Measurements from ENCODE around the gene RELL1. TPM values are rescaled to one million over a fixed set of nuclear protein-coding genes. Genes with fewer than 3 reads are reported as not detected.

The RELL1 gene
- total RNA-seq, 2 experiments from 2014 or later = 20.1 to 23.2 TPM

GRCh38 chr4:37644962-37645361 is 41.2 kb downstream of the RELL1 start:
- POLR2A ChIA-PET = no interaction called here
- CTCF ChIA-PET = no interaction called here

GRCh38 chr4:37641886-37642849 is 44.0 kb downstream of the RELL1 start:
- CTCF ChIA-PET = no interaction called here
- POLR2A ChIA-PET = no interaction called here

GRCh38 chr4:37641352-37641751 is 44.8 kb downstream of the RELL1 start:
- POLR2A ChIA-PET = no interaction called here
- CTCF ChIA-PET = no interaction called here

- ChIA-PET POLR2A (no interaction called here), CTCF (no interaction called here)
Measured at GRCh38 chr4:37639551-37640285, 46.5 kb downstream of the RELL1 start.

- POLR2A ChIA-PET = no interaction called here
- CTCF ChIA-PET = interaction anchor here (1.5 kb wide), 1 partner anchor 32 kb away, joined by 3 read pairs; no protein-coding TSS in a partner anchor
Measured at GRCh38 chr4:37635155-37635554, 51.0 kb downstream of the RELL1 start.

- ChIA-PET POLR2A (no interaction called here), CTCF (no interaction called here)
Measured at GRCh38 chr4:37634180-37634579, 52.0 kb downstream of the RELL1 start.

DNA sequence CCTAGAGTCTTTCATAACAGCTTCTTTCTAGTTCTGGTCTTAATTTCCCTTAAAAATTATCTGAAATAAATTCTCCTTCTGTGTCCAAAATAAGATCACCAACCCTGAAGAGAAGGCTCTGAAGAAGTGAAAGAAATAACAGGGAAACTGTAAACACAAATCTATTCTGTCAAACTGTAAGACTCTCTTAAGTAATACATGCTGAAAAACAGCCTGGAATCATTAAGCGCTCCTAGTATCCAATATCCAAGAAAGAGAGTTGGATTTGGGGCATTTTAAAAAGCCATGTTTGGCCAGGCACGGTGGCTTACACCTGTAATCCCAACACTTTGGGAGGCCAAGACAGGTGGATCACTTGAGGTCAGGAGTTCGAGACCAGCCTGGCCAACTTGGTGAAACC is 53.3 kb downstream of the RELL1 start:
- CTCF ChIA-PET = no interaction called here
- POLR2A ChIA-PET = no interaction called here

DNA sequence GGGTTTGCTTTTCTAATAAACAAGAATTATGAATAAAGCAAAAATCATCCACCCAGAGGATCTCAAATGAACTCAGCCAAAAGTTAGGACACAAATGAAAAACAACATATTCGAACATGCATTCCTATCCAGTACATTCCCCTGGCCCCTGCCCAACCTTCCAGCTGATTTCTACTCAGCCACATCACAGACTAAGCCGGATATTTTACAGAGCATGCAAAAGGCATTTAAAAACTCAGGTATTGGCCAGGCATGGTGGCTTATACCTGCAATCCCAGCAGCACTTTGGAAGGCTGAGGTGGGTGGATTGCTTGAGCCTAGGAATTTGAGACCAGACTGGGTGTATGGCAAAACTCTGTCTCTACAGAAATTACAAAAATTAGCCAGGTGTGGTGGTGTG is 54.6 kb downstream of the RELL1 start:
- POLR2A ChIA-PET = no interaction called here
- CTCF ChIA-PET = no interaction called here

- POLR2A ChIA-PET = no interaction called here
- CTCF ChIA-PET = no interaction called here
Measured at GRCh38 chr4:37629713-37630112, 56.5 kb downstream of the RELL1 start.

- CTCF ChIA-PET = no interaction called here
- POLR2A ChIA-PET = no interaction called here
Measured at GRCh38 chr4:37628977-37629609, 57.1 kb downstream of the RELL1 start.

DNA sequence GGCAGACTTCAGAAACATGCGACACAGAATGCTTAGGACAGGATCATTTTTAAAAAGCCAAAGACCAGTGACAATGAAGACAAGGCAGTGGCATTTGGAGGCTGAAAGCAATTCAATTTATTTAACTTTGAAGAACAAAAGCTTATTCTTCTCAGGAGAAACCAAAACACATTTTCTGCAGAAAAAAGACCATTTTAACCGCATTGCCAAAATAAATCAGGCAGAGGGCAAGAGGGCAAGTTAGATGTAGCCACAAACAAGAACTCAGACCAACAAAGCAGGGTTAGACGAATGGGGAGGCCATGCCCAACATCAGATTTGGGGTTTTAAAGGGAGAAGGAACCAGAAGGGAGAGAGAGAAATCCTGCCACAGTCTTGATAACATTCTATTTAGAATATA is 58.9 kb downstream of the RELL1 start:
- POLR2A ChIA-PET = no interaction called here

DNA sequence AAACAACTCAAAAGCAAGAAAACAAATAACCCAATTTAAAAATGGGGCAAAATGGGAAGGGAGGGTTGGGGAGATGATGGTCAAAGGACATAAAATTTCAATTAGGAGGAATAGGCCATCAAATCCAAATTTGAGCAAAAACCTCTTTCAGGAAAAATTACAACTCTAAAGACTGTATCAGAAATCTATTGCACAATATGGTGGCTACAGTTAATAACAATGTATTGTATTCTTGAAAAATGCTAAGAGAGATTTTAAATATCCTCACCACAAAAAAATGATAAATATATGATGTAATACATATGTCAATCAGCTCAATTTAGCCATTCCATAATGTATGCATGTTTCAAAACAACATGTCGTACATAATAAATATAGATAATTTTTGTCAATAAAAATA is 60.7 kb downstream of the RELL1 start:
- CTCF ChIA-PET = no interaction called here
- POLR2A ChIA-PET = no interaction called here

More for the DNA sequence above, 58.9 kb downstream of the RELL1 start:
- CTCF ChIA-PET = no interaction called here

GRCh38 chr4:37623940-37624339 is 62.2 kb downstream of the RELL1 start:
- CTCF ChIA-PET = no interaction called here

DNA sequence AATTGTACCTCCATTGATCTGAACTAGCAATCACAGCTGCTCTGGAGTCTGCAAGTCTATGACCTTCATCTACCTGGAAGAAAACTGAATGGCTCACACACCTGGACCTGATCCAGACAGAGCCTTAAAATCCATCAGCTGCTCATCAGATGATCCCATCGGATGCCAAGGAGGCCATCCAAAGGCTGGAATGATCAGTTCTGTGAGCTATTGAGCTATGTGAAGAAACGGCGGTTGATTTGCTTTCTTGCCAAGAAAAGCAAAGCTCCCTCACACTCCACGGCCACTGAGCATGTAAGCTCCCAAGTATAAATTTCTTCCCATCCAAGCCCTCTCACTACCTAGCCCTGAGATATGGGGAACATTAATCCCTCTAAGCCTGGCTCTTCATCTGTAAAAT is 63.1 kb downstream of the RELL1 start:
- POLR2A ChIA-PET = no interaction called here
- CTCF ChIA-PET = interaction anchor here (0.5 kb wide), 1 partner anchor 81 kb away, joined by 4 read pairs; no protein-coding TSS in a partner anchor

More at GRCh38 chr4:37623940-37624339, 62.2 kb downstream of the RELL1 start:
- POLR2A ChIA-PET = no interaction called here

DNA sequence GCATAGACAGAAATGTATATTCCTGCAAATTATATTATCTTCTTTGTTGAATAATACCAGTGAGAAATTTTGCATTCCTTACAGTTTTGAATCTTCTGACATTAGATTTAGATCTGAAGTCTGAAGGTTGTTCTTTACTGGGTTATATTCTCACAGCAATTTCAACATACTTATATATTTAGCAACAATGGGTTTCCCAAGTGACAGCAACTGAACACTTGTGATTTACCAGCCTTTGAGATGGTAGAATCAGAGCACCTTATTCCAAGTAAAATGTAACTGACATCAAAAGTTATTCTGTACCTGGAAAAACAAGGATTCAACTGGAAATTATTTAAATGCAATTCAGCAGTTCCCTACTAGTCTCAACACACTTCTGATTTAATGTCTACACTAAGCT is 66.0 kb downstream of the RELL1 start:
- POLR2A ChIA-PET = no interaction called here
- CTCF ChIA-PET = no interaction called here

DNA sequence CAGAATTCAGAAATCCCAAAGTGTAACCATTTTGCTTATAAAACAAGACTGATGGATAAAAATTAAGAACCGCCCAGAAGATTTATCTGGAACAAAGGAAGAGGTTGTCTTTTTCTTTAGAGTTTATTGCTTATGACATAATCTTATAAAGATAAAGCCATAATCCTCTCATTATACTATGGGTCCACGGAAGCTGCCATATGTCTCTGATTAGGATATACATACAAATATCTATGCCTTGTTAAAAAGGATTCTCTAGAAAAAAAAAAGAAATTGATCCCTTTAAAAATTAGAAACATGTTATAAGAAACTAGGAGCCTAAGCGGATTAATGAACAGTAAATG is 70.5 kb downstream of the RELL1 start:
- ChIA-PET CTCF (no interaction called here), POLR2A (no interaction called here)

DNA sequence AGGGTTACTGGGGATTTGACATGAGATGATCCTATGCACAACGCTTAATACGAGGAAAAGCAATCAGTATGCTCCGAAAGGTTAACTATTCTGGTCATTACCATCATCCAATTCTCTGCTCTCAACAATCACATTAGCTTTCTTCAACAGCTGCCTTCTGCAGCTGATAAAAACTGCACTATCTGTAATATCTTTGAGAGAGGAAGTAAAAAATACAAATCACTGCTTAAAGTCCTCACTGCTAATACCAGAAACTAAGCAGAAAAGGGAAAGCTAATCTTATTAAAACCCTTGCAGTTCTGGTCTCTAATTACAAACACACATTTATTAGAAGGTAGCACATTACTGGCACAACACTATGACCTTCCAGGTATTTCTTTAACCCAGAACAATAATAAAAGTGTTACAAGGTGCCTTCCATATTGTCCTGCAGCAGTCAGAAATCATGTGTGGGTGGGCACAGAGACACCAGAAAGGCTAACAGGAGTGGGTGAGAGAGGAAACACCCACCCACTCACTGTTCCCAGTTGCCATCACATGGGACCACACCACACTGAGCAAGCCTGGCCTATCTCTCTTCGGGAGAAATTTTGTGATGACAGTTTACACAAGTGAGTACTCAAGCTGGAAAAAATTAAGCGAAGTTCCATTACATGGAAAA is 71.0 kb downstream of the RELL1 start:
- POLR2A ChIA-PET = no interaction called here

DNA sequence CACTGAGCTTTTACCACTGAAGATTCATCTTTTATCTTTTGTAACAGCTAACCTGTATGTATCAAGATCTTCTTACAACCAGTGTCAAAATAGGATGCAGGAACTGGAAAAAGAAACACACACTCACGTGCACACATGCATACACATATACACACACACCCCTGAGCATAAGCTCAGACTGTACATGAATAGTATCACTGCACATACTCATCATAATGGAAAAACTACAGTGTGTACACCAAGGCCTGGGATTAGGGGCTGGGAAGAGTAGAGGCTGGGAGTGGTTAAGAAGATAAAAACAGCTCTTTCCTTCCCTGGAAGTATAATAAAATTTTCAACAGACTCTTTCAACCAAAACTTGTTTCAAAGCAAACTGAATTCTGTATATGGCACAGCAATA is 73.4 kb downstream of the RELL1 start:
- ChIA-PET POLR2A (no interaction called here), CTCF (interaction anchor here (1.0 to 1.8 kb wide), 2 partner anchors 9 to 33 kb away, joined by 4 to 7 read pairs; no protein-coding TSS in a partner anchor)

More for the DNA sequence above, 71.0 kb downstream of the RELL1 start:
- CTCF ChIA-PET = interaction anchor here (1.0 kb wide), 1 partner anchor 11 kb away, joined by 3 read pairs; no protein-coding TSS in a partner anchor

DNA sequence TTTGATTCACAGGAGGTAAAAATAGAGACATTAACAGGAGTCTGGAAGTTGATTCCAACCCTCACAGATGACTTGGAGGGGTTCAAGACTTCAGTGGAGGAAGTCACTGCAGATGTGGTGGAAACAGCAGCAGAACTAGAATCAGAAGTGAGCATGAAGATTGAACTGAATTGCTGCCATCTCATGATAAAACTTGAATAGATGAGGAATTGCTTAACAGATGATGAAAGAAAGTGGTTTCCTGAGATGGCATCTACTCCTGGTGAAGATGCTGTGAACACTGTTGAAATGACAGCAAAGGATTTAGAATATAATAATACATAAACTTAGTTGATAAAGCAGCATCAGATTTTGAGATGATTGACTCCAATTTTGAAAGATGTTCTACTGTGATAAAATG is 76.5 kb downstream of the RELL1 start:
- POLR2A ChIA-PET = no interaction called here
- CTCF ChIA-PET = no interaction called here

DNA sequence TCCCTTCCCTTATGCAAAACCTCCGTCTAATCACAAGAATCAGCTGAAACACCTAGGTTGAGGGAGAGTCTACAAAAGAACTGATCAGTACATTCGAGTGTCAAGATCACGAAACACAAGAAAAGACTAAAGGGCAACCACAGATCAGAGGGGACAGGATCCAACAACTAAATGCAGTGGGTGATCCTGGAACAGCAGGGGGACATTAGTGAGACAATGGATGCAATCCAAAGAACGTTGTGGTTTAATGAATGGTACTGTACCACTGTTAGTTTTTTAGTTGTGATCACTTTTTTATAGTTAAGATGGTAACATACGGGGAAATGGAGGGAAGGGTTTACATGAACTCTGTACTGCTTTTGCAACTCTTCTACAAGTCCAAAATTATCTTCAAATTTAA is 79.2 kb downstream of the RELL1 start:
- ChIA-PET CTCF (no interaction called here), POLR2A (no interaction called here)
